HG02970 (cell line): Measurements from ENCODE around the gene SEMA6B.

Experiments
- ATAC-seq: cut with Tn5 transposase; IDR thresholded peaks from one replicate; pipeline ENCODE4 v1.9.1; 2021; ENCODE audit warnings: mild to moderate bottlenecking, moderate library complexity, moderate number of reproducible peaks; ENCODE audit not compliant: unreplicated experiment, low FRiP score

The SEMA6B gene

DNA sequence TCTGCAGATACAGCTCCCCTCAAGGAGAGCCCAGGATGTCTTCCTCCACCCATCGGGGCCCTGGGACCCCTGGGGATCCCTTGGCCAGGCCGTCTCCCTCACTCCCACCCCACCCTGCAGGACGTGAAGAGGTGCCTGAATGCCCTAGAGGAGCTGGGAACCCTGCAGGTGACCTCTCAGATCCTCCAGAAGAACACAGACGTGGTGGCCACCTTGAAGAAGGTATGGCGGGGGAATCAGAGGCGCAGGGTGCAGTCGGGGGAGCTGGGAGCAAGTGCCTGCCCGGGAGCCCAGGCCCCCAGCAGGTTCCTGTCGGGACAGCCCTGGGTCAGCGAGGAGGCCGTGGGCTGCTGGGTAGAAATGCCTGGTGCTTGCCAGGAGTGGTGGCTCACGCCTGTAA, 60.8 kb downstream of the SEMA6B start:
- ATAC-seq = no peak

GRCh38 chr19:4497770-4498389, 61.6 kb downstream of the SEMA6B start:
- ATAC-seq = no peak

- ATAC-seq = no peak
Observed at GRCh38 chr19:4496304-4496703, 63.2 kb downstream of the SEMA6B start.

- no peak for ATAC-seq
Observed at GRCh38 chr19:4495471-4495870, 64.0 kb downstream of the SEMA6B start.

DNA sequence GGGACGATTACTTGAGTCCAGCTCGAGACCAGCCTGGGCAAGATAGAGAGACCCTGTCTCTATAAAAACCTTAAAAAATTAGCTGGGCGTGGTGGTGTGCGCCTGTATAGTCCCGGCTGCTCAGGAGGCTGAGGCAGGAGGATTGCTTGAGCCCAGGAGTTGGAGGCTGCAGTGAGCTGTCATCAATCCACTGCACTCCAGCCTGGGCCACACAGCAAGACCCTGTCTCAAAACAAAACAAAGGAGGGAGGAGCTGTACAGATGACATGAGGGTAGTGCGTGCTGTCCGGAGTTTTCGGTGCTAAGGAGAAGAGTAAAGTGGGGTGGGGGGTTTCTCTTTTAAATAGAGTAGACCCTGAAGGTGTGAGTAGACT, 64.8 kb downstream of the SEMA6B start:
- ATAC-seq = no peak

GRCh38 chr19:4493929-4494690, 65.4 kb downstream of the SEMA6B start:
- no peak for ATAC-seq

- no peak for ATAC-seq
Observed at GRCh38 chr19:4493104-4493928, 66.2 kb downstream of the SEMA6B start.
